CD4-positive, alpha-beta T cell (primary cell): ENCODE measurements around the gene KMT5C. TPM values are rescaled to one million over a fixed set of nuclear protein-coding genes. Genes with fewer than 3 reads are reported as not detected.

ENCODE experiments used
- ATAC-seq: fragments of 200-7000 bp; cut with Tn5 transposase; one replicate; pipeline ENCODE4 v1.10.0; 2022; ENCODE audit warnings: mild to moderate bottlenecking; ENCODE audit not compliant: poor library complexity
- CTCF ChIA-PET: fragments of 350-600 bp; sonication (Branson Sonifier 250); formaldehyde crosslinking; loops from one replicate; lab custom pipeline; 2021; ENCODE audit warnings: antibody characterized with exemption, inconsistent platforms; lab: Charles Lee
- POLR2A ChIA-PET: fragments of 350-600 bp; sonication (Branson Sonifier 250); formaldehyde crosslinking; loops from one replicate; lab custom pipeline; 2021; ENCODE audit warnings: antibody characterized with exemption, inconsistent platforms; lab: Charles Lee
- DNase-seq, 14 experiments: peaks; one replicate each; pipeline ENCODE4 v3.0.0-alpha.2; 2013 to 2020; ENCODE audit warnings: mixed read lengths in 2 of 14
- H3K27ac ChIP-seq, 2 donors: one replicate each; pipeline versions ENCODE4 v1.5.1 to v1.7.0; 2013; ENCODE audit warnings: low read length in 2 of 2, low read depth in 1 of 2, mild to moderate bottlenecking in 1 of 2
- H3K27me3 ChIP-seq, 2 experiments: 1 replicate in 1 of 2; 2 replicates in 1 of 2; pipeline versions ENCODE4 v1.6.1 to v1.7.0; 2013; ENCODE audit warnings: low read length in 2 of 2, control low read depth in 1 of 2, mild to moderate bottlenecking in 1 of 2, moderate library complexity in 1 of 2; ENCODE audit not compliant: insufficient read depth in 2 of 2, control insufficient read depth in 1 of 2
- H3K36me3 ChIP-seq: one replicate; pipeline ENCODE4 v1.6.1; 2013; ENCODE audit warnings: low read length, control low read depth; ENCODE audit not compliant: insufficient read depth
- H3K4me1 ChIP-seq: one replicate; pipeline ENCODE4 v1.6.1; 2013; ENCODE audit warnings: low read length, control low read depth; ENCODE audit not compliant: insufficient read depth
- H3K4me3 ChIP-seq: one replicate; pipeline ENCODE4 v1.5.1; 2013; ENCODE audit warnings: mild to moderate bottlenecking, low read length, moderate library complexity
- H3K9me3 ChIP-seq, 2 experiments: 1 replicate in 1 of 2; 2 replicates in 1 of 2; pipeline versions ENCODE4 v1.6.1 to v1.7.0; 2013; ENCODE audit warnings: low read length in 2 of 2, mild to moderate bottlenecking in 2 of 2, control low read depth in 1 of 2, moderate library complexity in 1 of 2; ENCODE audit not compliant: control insufficient read depth in 1 of 2, insufficient read depth in 1 of 2
- H3K27ac Mint-ChIP-seq: one replicate; pipeline ENCODE4 v1.8.0; 2020; ENCODE audit warnings: mixed read lengths
- H3K27me3 Mint-ChIP-seq: one replicate; pipeline ENCODE4 v1.8.0; 2021; ENCODE audit warnings: mixed read lengths
- H3K36me3 Mint-ChIP-seq: one replicate; pipeline ENCODE4 v1.8.0; 2021; ENCODE audit warnings: low read depth, mixed read lengths
- H3K4me1 Mint-ChIP-seq: one replicate; pipeline ENCODE4 v1.8.0; 2021; ENCODE audit warnings: low read depth, mixed read lengths
- H3K4me3 Mint-ChIP-seq: one replicate; pipeline ENCODE4 v1.8.0; 2020; ENCODE audit warnings: mild to moderate bottlenecking, mixed read lengths
- H3K9me3 Mint-ChIP-seq: one replicate; pipeline ENCODE4 v1.8.0; 2020; ENCODE audit warnings: mixed read lengths
- intact Hi-C, 2 experiments: fragments of 100-400 bp; cut with DNase I in 1 of 2; cut with micrococcal nuclease in 1 of 2; formaldehyde crosslinking; loops; one replicate each; pipeline versions ENCODE4 v1.15.1 to v1.9.0; 2023 to 2025; cut with DNase I, micrococcal nuclease
- total RNA-seq, 174 experiments: library from RNA in 2 of 174; stranded (reverse) in 2 of 174; gene quantifications; one replicate each; pipeline ENCODE4 v1.2.3 and lab custom pipeline; 2021 to 2026
- TF ChIP-seq, protein P1 (sequence below): fragments of 200-600 bp; IDR thresholded peaks from one replicate; pipeline ENCODE4 v1.8.0; 2022; ENCODE audit warnings: antibody characterized with exemption, mild to moderate bottlenecking

The KMT5C gene
- total RNA-seq, 2 experiments from 2014 or later, result 113 to 115 TPM

GRCh38 chr19:55308281-55308680 lies 31.4 kb upstream of the KMT5C start:
- Histone ChIP-seq H3K27ac (no peak overlapping the region), H3K9me3 (peaks cover 0 to 7% of the 10 kb centered on the region in 2 experiments), H3K4me1 (peaks cover 8% of the 10 kb centered on the region), H3K4me3 (no peak overlapping the region), H3K27me3 (no peaks in the 10 kb centered on the region), H3K36me3 (no peaks in the 10 kb centered on the region)
- DNase-seq (no peak), ATAC-seq (no peak)
- ChIA-PET POLR2A (interaction anchor here (0.5 kb wide), 1 partner anchor 54 kb away, joined by 4 read pairs; no protein-coding TSS in a partner anchor), CTCF (no interaction called here)
- H3K9me3 Mint-ChIP-seq, result no peaks in the 10 kb centered on the region
- intact Hi-C loops, result loop anchor here in 1 of 2 experiments (10.0 kb wide), 1 partner anchor 197 kb away; no protein-coding TSS in a partner anchor
- H3K27me3 Mint-ChIP-seq, result no peaks in the 10 kb centered on the region
- H3K36me3 Mint-ChIP-seq, result no peaks in the 10 kb centered on the region
- H3K4me3 Mint-ChIP-seq, result no peak overlapping the region
- no peak overlapping the region for H3K27ac Mint-ChIP-seq
- TF ChIP-seq, protein P1, sequence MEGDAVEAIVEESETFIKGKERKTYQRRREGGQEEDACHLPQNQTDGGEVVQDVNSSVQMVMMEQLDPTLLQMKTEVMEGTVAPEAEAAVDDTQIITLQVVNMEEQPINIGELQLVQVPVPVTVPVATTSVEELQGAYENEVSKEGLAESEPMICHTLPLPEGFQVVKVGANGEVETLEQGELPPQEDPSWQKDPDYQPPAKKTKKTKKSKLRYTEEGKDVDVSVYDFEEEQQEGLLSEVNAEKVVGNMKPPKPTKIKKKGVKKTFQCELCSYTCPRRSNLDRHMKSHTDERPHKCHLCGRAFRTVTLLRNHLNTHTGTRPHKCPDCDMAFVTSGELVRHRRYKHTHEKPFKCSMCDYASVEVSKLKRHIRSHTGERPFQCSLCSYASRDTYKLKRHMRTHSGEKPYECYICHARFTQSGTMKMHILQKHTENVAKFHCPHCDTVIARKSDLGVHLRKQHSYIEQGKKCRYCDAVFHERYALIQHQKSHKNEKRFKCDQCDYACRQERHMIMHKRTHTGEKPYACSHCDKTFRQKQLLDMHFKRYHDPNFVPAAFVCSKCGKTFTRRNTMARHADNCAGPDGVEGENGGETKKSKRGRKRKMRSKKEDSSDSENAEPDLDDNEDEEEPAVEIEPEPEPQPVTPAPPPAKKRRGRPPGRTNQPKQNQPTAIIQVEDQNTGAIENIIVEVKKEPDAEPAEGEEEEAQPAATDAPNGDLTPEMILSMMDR, result no peak
- peaks cover 6% of the 10 kb centered on the region for H3K4me1 Mint-ChIP-seq

DNA sequence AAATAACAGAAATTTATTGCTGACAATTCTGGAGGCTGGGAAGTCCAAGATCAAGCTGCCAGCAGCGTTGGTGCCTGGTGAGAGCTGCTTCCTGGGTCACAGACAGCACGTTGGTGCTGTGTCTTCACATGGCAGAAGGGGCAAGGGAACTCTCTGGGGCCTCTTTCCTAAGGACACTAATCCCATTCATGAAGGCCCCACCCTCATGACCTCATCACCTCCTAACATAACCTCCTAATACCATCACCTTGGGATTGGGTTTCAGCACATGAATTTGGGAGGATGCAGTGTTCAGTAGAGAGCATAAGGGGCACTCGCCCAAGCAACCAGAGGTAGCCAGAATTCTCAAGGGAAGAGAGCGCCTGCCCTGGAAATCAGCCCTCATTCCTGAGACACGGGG lies 30.2 kb upstream of the KMT5C start:
- Mint-ChIP-seq H3K4me1 (peaks cover 6% of the 10 kb centered on the region), H3K36me3 (no peaks in the 10 kb centered on the region), H3K27ac (no peak overlapping the region), H3K9me3 (no peaks in the 10 kb centered on the region), H3K4me3 (no peak overlapping the region), H3K27me3 (no peaks in the 10 kb centered on the region)
- peaks cover 0 to 7% of the 10 kb centered on the region in 2 experiments for H3K9me3 ChIP-seq
- peaks cover 8% of the 10 kb centered on the region for H3K4me1 ChIP-seq
- intact Hi-C loops, result loop anchor here in 1 of 2 experiments (10.0 kb wide), 1 partner anchor 195 kb away; no protein-coding TSS in a partner anchor
- DNase-seq (no peak), ATAC-seq (no peak)
- TF ChIP-seq, protein P1, result no peak
- H3K27ac ChIP-seq, result no peak overlapping the region
- H3K36me3 ChIP-seq, result no peaks in the 10 kb centered on the region
- ChIA-PET POLR2A (no interaction called here), CTCF (no interaction called here)
- H3K4me3 ChIP-seq, result no peak overlapping the region
- no peaks in the 10 kb centered on the region for H3K27me3 ChIP-seq

DNA sequence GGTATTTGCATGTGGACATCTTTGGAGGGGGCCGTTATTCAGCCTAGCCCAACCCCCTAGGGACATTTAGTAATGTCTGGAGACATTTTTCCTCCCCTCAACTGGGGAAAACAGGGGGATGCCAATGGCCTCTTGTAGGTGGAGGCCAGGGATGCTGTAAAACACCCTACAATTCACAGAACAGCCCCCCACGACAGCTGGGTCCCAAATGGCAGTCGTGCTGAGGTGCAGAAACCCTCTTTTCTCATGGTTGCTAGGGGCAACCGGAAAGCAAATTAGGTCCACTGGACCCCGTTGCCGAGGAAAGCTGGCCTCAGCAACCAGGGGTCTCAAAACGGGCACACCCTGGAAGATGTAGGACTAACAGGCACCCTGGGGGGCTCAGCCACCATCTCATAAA lies 29.2 kb upstream of the KMT5C start:
- H3K4me1 ChIP-seq, result peaks cover 4% of the 10 kb centered on the region
- Mint-ChIP-seq H3K27ac (no peak overlapping the region), H3K36me3 (no peaks in the 10 kb centered on the region), H3K9me3 (no peaks in the 10 kb centered on the region), H3K27me3 (no peaks in the 10 kb centered on the region), H3K4me1 (peaks cover 3% of the 10 kb centered on the region), H3K4me3 (no peak overlapping the region)
- POLR2A ChIA-PET, result no interaction called here
- peaks cover 0 to 7% of the 10 kb centered on the region in 2 experiments for H3K9me3 ChIP-seq
- ATAC-seq (no peak), DNase-seq (no peak)
- H3K4me3 ChIP-seq, result no peak overlapping the region
- H3K27ac ChIP-seq, result no peak overlapping the region
- H3K27me3 ChIP-seq, result no peaks in the 10 kb centered on the region
- intact Hi-C loops, result no loop called here
- TF ChIP-seq, protein P1, result no peak
- CTCF ChIA-PET, result no interaction called here
- H3K36me3 ChIP-seq, result no peaks in the 10 kb centered on the region
